Ishikawa (cell line): ENCODE results near the gene DPYSL3.

Source experiments
- CEBPB ChIP-seq: IDR thresholded peaks from 2 replicates; pipeline ENCODE4 v1.6.1; 2012
- CREB1 ChIP-seq: IDR thresholded peaks from 2 replicates; pipeline ENCODE4 v1.6.1; 2012; ENCODE audit warnings: low read depth
- EGR1 ChIP-seq: IDR thresholded peaks from 2 replicates; pipeline ENCODE4 v1.6.1; 2012
- EP300 ChIP-seq: IDR thresholded peaks from 2 replicates; pipeline ENCODE4 v1.6.1; 2012; ENCODE audit warnings: borderline replicate concordance
- FOXM1 ChIP-seq: IDR thresholded peaks from 2 replicates; pipeline ENCODE4 v1.6.1; 2012; ENCODE audit warnings: low read depth, borderline replicate concordance
- NFIC ChIP-seq: IDR thresholded peaks from 2 replicates; pipeline ENCODE4 v1.6.1; 2012
- RAD21 ChIP-seq: IDR thresholded peaks from 2 replicates; pipeline ENCODE4 v1.6.1; 2012; ENCODE audit warnings: low read depth
- TAF1 ChIP-seq: IDR thresholded peaks from 2 replicates; pipeline ENCODE4 v1.6.1; 2012; ENCODE audit warnings: low read depth, mild to moderate bottlenecking
- TCF12 ChIP-seq: IDR thresholded peaks from 2 replicates; pipeline ENCODE4 v1.6.1; 2012; ENCODE audit warnings: low read depth
- TEAD4 ChIP-seq: IDR thresholded peaks from 2 replicates; pipeline ENCODE4 v1.6.1; 2012
- YY1 ChIP-seq: IDR thresholded peaks from 2 replicates; pipeline ENCODE4 v1.6.1; 2012; ENCODE audit warnings: low read depth
- ZBTB7A ChIP-seq: IDR thresholded peaks from 2 replicates; pipeline ENCODE4 v1.6.1; 2012; ENCODE audit warnings: low read depth
- TF ChIP-seq, protein P1 (sequence below): IDR thresholded peaks from 2 replicates; pipeline ENCODE4 v1.6.1; 2012
- TF ChIP-seq, protein P2 (sequence below): IDR thresholded peaks from 2 replicates; pipeline ENCODE4 v1.6.1; 2012
- TF ChIP-seq, protein P3 (sequence below): IDR thresholded peaks from 2 replicates; pipeline ENCODE4 v1.6.1; 2012; ENCODE audit warnings: low read depth, mild to moderate bottlenecking

The DPYSL3 gene

DNA sequence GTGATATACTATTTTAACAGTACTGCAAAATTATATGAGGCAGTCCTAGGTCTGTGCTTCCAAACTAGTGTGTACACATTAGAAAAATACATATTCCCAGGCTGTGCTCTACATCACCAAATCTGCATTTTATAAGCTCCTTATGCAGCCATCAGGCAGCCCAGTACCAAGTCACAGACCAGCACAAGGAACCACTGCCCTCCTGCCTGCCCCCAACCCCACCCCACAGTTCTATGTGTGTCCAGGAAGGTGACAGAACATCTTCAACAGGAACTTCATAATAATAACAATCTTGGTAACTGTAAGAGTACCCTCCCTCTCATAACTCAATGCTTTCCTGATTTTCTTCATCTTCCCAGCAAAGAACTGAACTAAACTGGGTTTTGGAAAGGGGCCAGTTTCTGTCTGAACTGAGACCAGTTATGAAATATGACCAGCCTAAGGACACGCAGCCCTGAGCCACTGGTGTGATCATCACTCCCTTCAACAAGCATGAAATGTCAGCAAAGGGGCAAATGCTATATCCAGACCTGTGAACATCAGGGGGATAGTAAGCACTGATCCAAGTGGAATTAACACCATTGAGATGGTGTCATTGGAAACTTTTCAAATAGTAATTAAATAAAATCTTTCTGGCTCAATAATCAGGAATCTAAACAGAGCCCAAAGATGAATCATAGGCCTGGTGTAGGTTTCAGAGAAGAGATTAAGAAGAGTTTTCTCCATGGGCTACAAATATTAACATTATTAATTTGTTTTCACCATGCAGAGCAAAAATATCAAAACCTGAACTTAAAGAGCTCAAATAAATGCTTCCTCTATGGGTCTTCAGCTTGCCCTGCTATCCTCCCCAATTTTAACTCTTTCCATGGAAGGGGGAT is 82.1 kb downstream of the DPYSL3 start:
- TF ChIP-seq, protein P1, sequence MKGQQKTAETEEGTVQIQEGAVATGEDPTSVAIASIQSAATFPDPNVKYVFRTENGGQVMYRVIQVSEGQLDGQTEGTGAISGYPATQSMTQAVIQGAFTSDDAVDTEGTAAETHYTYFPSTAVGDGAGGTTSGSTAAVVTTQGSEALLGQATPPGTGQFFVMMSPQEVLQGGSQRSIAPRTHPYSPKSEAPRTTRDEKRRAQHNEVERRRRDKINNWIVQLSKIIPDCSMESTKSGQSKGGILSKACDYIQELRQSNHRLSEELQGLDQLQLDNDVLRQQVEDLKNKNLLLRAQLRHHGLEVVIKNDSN, result no peak
- no peak for TF ChIP-seq EP300
- no peak for TF ChIP-seq TAF1
- TF ChIP-seq TCF12, result no peak
- TF ChIP-seq NFIC, result no peak
- no peak for TF ChIP-seq EGR1
- no peak for TF ChIP-seq RAD21
- TF ChIP-seq, protein P2, sequence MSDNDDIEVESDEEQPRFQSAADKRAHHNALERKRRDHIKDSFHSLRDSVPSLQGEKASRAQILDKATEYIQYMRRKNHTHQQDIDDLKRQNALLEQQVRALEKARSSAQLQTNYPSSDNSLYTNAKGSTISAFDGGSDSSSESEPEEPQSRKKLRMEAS, result no peak
- TF ChIP-seq ZBTB7A, result no peak

DNA sequence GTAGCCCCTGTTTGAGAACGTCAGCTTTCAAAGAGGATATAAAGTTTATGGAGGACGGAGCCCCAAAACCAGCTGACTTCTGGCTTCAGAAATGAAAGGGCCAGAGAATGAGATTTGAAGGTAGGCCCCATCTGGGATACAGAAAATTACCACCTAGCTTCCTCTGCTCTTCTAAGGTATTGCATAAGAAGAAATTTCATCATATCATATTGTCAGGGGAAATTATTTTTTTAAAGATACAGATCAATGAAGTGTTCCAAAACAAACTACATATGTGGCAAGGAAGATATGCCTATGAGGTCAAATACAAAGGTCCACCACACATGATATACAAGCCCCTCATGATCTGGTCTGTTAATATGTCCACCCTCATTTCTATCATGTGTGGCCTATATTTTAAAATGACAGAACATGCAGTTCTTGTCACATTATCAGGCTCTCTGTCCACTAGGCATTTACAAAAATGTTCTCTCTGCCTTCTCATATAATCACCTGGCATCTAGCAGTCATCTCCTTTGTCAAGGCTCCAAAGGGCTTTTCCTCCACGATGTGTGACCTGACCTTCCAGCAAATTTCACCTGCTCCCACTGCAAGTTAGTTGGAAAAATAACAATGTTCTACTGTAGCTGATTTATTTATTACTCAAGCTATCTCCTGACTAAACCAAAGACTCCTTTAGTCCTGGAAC is 83.1 kb downstream of the DPYSL3 start:
- TF ChIP-seq EP300 (no peak), TEAD4 (no peak), CREB1 (no peak), TAF1 (no peak), CEBPB (no peak), ZBTB7A (no peak), RAD21 (no peak), YY1 (no peak), EGR1 (no peak), FOXM1 (no peak), NFIC (no peak), TCF12 (no peak)
- TF ChIP-seq, protein P2, result no peak
- TF ChIP-seq, protein P1, result no peak
- TF ChIP-seq, protein P3, sequence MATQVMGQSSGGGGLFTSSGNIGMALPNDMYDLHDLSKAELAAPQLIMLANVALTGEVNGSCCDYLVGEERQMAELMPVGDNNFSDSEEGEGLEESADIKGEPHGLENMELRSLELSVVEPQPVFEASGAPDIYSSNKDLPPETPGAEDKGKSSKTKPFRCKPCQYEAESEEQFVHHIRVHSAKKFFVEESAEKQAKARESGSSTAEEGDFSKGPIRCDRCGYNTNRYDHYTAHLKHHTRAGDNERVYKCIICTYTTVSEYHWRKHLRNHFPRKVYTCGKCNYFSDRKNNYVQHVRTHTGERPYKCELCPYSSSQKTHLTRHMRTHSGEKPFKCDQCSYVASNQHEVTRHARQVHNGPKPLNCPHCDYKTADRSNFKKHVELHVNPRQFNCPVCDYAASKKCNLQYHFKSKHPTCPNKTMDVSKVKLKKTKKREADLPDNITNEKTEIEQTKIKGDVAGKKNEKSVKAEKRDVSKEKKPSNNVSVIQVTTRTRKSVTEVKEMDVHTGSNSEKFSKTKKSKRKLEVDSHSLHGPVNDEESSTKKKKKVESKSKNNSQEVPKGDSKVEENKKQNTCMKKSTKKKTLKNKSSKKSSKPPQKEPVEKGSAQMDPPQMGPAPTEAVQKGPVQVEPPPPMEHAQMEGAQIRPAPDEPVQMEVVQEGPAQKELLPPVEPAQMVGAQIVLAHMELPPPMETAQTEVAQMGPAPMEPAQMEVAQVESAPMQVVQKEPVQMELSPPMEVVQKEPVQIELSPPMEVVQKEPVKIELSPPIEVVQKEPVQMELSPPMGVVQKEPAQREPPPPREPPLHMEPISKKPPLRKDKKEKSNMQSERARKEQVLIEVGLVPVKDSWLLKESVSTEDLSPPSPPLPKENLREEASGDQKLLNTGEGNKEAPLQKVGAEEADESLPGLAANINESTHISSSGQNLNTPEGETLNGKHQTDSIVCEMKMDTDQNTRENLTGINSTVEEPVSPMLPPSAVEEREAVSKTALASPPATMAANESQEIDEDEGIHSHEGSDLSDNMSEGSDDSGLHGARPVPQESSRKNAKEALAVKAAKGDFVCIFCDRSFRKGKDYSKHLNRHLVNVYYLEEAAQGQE, result no peak

DNA sequence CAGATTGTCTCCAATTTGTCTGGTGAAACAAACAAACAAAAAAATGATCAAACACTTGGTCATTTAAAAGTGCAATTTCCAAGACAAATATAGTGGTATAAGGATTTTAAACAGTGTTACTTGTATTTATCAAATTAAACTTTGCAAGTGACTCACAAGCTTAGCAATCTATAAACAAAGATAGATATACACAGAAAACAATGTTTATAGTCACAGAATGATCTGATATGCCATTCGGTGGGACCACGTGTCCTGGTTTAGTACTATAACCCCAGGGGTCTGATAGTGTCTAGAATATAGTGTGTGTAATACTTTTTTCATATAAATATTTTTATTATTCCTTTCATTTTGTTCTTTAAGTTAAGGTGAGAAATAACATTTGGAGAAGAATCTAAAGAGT is 91.3 kb downstream of the DPYSL3 start:
- no peak for TF ChIP-seq CREB1
- TF ChIP-seq ZBTB7A, result no peak
- TF ChIP-seq, protein P3, result no peak
- no peak for TF ChIP-seq FOXM1
- no peak for TF ChIP-seq YY1
- TF ChIP-seq EP300, result no peak
- TF ChIP-seq, protein P2, result no peak
- no peak for TF ChIP-seq RAD21
- TF ChIP-seq EGR1, result no peak
- TF ChIP-seq TEAD4, result no peak
- no peak for TF ChIP-seq NFIC
- TF ChIP-seq, protein P1, result no peak
- TF ChIP-seq TCF12, result no peak
- no peak for TF ChIP-seq CEBPB

DNA sequence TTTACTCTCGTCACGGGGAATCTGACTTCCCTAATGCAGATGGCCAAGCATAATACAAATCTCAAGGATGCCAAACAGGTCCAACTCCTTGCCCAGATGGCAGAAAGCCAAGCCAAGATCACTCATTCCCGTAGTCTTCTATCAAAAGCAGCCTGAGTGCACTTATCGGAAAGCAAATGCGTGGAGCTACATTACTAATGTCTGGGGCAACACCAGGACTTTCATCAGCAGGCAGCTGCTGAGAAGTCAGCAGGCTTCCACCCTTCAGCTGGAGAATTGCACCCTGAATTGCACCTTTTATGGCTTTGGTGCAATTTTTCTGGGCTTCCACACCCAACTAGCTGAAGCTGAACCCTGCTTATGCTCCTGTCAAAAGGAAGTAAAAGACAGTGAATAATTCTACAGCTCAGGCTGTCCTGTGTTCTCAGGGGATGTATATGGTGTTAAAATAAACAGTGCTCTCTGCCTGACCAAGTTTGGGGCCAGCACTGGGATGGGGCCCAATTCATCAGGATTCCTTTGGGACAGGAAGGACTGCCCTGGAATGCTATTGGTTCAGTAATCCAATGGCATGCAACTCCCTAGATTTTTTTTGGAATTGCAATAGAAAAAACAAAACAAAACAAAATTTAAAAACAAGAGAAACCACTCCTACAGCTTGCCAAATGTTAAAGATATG is 92.6 kb downstream of the DPYSL3 start:
- TF ChIP-seq CREB1, result no peak
- TF ChIP-seq TEAD4, result no peak
- TF ChIP-seq EGR1, result no peak
- TF ChIP-seq TCF12, result no peak
- TF ChIP-seq CEBPB, result no peak
- no peak for TF ChIP-seq RAD21
- no peak for TF ChIP-seq NFIC
- TF ChIP-seq ZBTB7A, result no peak
- no peak for TF ChIP-seq YY1
- TF ChIP-seq, protein P2, result no peak
